ENCODE results near the gene PRKN.

DNA sequence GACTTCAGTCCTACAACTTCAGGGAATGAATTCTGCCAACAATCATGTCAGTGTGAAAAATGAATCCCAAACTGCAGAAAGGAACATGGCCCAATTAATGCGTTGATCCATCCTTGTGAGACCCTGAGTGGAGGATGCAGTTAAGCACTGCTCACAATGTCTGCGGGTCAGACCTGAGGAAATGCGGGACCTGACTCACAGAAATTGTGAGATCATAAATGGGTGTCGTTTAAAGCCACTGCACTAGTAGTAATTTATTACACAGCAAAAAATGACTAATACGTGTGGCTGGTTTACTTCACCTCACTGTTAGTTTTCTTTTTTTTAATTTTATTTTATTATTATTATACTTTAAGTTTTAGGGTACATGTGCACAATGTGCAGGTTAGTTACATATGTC, 505.0 kb downstream of the PRKN start:
- TF ChIP-seq, protein P1, sequence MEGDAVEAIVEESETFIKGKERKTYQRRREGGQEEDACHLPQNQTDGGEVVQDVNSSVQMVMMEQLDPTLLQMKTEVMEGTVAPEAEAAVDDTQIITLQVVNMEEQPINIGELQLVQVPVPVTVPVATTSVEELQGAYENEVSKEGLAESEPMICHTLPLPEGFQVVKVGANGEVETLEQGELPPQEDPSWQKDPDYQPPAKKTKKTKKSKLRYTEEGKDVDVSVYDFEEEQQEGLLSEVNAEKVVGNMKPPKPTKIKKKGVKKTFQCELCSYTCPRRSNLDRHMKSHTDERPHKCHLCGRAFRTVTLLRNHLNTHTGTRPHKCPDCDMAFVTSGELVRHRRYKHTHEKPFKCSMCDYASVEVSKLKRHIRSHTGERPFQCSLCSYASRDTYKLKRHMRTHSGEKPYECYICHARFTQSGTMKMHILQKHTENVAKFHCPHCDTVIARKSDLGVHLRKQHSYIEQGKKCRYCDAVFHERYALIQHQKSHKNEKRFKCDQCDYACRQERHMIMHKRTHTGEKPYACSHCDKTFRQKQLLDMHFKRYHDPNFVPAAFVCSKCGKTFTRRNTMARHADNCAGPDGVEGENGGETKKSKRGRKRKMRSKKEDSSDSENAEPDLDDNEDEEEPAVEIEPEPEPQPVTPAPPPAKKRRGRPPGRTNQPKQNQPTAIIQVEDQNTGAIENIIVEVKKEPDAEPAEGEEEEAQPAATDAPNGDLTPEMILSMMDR (conservative IDR thresholded peaks at IDR 0.05 in 1 of 2, IDR thresholded peaks at IDR 0.05 in 1 of 2; ENCODE audit: low read depth in 1 of 2, low read length in 2 of 2), result no peak
- no peak for TF ChIP-seq EZH2 (IDR thresholded peaks at IDR 0.05; ENCODE audit: low read length, missing control alignments)

Measured in fibroblast of lung (primary cell).